ENCODE data around the gene EHMT2.
A peak's percentile ranks its signal among the peaks of the same experiment; 100 is the strongest.

The EHMT2 gene

GRCh38 chr6:31888276-31889258, 8.9 kb downstream of the EHMT2 start:
- no peak for DNase-seq

- DNase-seq, result no peak
Observed at GRCh38 chr6:31887173-31888007, 10.1 kb downstream of the EHMT2 start.

GRCh38 chr6:31886541-31886991, 10.9 kb downstream of the EHMT2 start:
- DNase-seq, result no peak

- DNase-seq, result no peak
Observed at GRCh38 chr6:31884528-31885035, 12.9 kb downstream of the EHMT2 start.

GRCh38 chr6:31883676-31884075, 13.8 kb downstream of the EHMT2 start:
- DNase-seq, result no peak

- DNase-seq, result no peak
Observed at GRCh38 chr6:31882344-31882743, 15.2 kb downstream of the EHMT2 start.

GRCh38 chr6:31881136-31881859, 16.2 kb downstream of the EHMT2 start:
- no peak for DNase-seq

GRCh38 chr6:31880616-31881015, 16.9 kb downstream of the EHMT2 start:
- no peak for DNase-seq

- DNase-seq, result no peak
Observed at GRCh38 chr6:31879901-31880300, 17.6 kb downstream of the EHMT2 start.

GRCh38 chr6:31879143-31879542, 18.4 kb downstream of the EHMT2 start:
- no peak for DNase-seq

GRCh38 chr6:31878726-31879125, 18.8 kb downstream of the EHMT2 start, which contains the start of gene SLC44A4:
Gene SLC44A4, minus strand, starts transcription at chr6:31878997. Its CDS starts 17 bp downstream, at chr6:31878980.
- DNase-seq, result no peak

GRCh38 chr6:31878222-31878621, 19.3 kb downstream of the EHMT2 start:
- no peak for DNase-seq

GRCh38 chr6:31877651-31878161, 19.8 kb downstream of the EHMT2 start:
- DNase-seq, result no peak

GRCh38 chr6:31877125-31877650, 20.3 kb downstream of the EHMT2 start:
- DNase-seq, result no peak

GRCh38 chr6:31876357-31876756, 21.1 kb downstream of the EHMT2 start:
- no peak for DNase-seq

GRCh38 chr6:31875877-31876276, 21.6 kb downstream of the EHMT2 start:
- DNase-seq, result no peak

- no peak for DNase-seq
Observed at GRCh38 chr6:31874836-31875572, 22.5 kb downstream of the EHMT2 start.

GRCh38 chr6:31874084-31874670, 23.3 kb downstream of the EHMT2 start:
- DNase-seq, result no peak

- DNase-seq, result peak; percentile 77
Observed at GRCh38 chr6:31871046-31871659, 26.3 kb downstream of the EHMT2 start.

- DNase-seq, result no peak
Observed at GRCh38 chr6:31870385-31870921, 27.0 kb downstream of the EHMT2 start.
